GM21526 (cell line): Measurements from ENCODE around the gene RAD51B.

ENCODE experiments used
- ATAC-seq: cut with Tn5 transposase; IDR thresholded peaks from one replicate; pipeline ENCODE4 v1.9.1; 2021; ENCODE audit warnings: moderate library complexity; ENCODE audit not compliant: unreplicated experiment, low FRiP score

RAD51B gene

GRCh38 chr14:68364792-68365192 is 545.2 kb downstream of the RAD51B start:
- no peak for ATAC-seq

GRCh38 chr14:68365228-68365627 is 545.6 kb downstream of the RAD51B start:
- ATAC-seq = no peak

- ATAC-seq = no peak
Observed at GRCh38 chr14:68366656-68367055, 547.1 kb downstream of the RAD51B start.

- no peak for ATAC-seq
Observed at GRCh38 chr14:68367536-68367935, 548.0 kb downstream of the RAD51B start.

- no peak for ATAC-seq
Observed at GRCh38 chr14:68368850-68369249, 549.3 kb downstream of the RAD51B start.

GRCh38 chr14:68369281-68370056 is 549.9 kb downstream of the RAD51B start:
- no peak for ATAC-seq

- no peak for ATAC-seq
Observed at GRCh38 chr14:68370057-68370360, 550.4 kb downstream of the RAD51B start.

- no peak for ATAC-seq
Observed at GRCh38 chr14:68372368-68372767, 552.8 kb downstream of the RAD51B start.

- no peak for ATAC-seq
Observed at GRCh38 chr14:68373124-68373646, 553.6 kb downstream of the RAD51B start.

GRCh38 chr14:68373847-68374444 is 554.4 kb downstream of the RAD51B start:
- ATAC-seq = no peak

GRCh38 chr14:68374682-68375081 is 555.1 kb downstream of the RAD51B start:
- ATAC-seq = no peak

GRCh38 chr14:68375376-68375775 is 555.8 kb downstream of the RAD51B start:
- ATAC-seq = no peak

GRCh38 chr14:68376067-68376779 is 556.6 kb downstream of the RAD51B start:
- ATAC-seq = no peak

GRCh38 chr14:68377006-68377405 is 557.4 kb downstream of the RAD51B start:
- ATAC-seq = no peak

- ATAC-seq = no peak
Observed at GRCh38 chr14:68377459-68377858, 557.9 kb downstream of the RAD51B start.

- no peak for ATAC-seq
Observed at GRCh38 chr14:68379510-68380328, 560.1 kb downstream of the RAD51B start.

GRCh38 chr14:68380329-68380741 is 560.8 kb downstream of the RAD51B start:
- ATAC-seq = no peak

GRCh38 chr14:68384335-68384734 is 564.8 kb downstream of the RAD51B start:
- no peak for ATAC-seq

GRCh38 chr14:68384881-68385280 is 565.3 kb downstream of the RAD51B start:
- no peak for ATAC-seq

GRCh38 chr14:68386446-68386845 is 566.9 kb downstream of the RAD51B start:
- no peak for ATAC-seq
